Subcutaneous adipose tissue (tissue), 4 donors: ENCODE results near the gene PNCK. TPM values are rescaled to one million over a fixed set of nuclear protein-coding genes. Genes with fewer than 3 reads are reported as not detected.

Source experiments
- CTCF ChIP-seq: fragments of 450-650 bp; IDR thresholded peaks from one replicate; pipeline ENCODE4 v1.5.1; 2016; ENCODE audit warnings: low read depth, mild to moderate bottlenecking, control low read depth, antibody characterized with exemption, moderate library complexity
- total RNA-seq, 4 donors: library from RNA; depleted of rRNA; stranded (reverse); fragments of >200 nt; gene quantifications; one replicate each; pipeline ENCODE4 v1.1.0, GENCODE V29; 2016

Gene PNCK
- total RNA-seq, 4 donors from 2014 or later, result 1.8 to 2.6 TPM; not detected in 2

- TF ChIP-seq CTCF, result no peak
Measured at GRCh38 chrX:153701706-153702105, 28.1 kb upstream of the PNCK start.

GRCh38 chrX:153700967-153701366, 27.4 kb upstream of the PNCK start:
- TF ChIP-seq CTCF, result no peak

GRCh38 chrX:153700376-153700945, 26.8 kb upstream of the PNCK start:
- no peak for TF ChIP-seq CTCF

GRCh38 chrX:153697924-153698865, 24.6 kb upstream of the PNCK start:
- TF ChIP-seq CTCF, result no peak

GRCh38 chrX:153696100-153696499, 22.5 kb upstream of the PNCK start:
- no peak for TF ChIP-seq CTCF

GRCh38 chrX:153694687-153695270, 21.2 kb upstream of the PNCK start:
- no peak for TF ChIP-seq CTCF
